NCI-H128 (cell line): ENCODE measurements around the gene KRT13.

ENCODE experiments used
- DNase-seq: peaks from one replicate; lab custom pipeline; 2025; ENCODE audit not compliant: unreplicated experiment; lab: John Stamatoyannopoulos, UW

The KRT13 gene

DNA sequence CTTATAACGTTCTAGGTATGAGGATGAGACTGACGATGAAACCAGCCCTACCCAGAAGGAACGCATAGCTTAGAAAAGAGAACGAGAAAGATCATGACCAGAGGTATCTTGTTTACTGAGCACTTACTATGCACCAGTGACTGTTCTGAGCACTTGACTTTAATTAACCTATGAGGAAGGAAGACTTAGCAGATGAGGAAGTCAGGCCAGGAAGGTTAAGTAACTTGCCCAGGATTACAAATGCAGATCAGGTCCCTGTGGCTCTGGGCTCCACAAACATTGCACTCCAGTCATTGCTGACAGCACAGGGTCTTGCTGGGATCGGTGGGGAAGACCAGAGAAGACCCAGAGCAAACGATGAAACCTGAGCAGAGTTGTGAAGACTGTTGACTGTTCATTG is 7.1 kb downstream of the KRT13 start:
- DNase-seq: no peak

DNA sequence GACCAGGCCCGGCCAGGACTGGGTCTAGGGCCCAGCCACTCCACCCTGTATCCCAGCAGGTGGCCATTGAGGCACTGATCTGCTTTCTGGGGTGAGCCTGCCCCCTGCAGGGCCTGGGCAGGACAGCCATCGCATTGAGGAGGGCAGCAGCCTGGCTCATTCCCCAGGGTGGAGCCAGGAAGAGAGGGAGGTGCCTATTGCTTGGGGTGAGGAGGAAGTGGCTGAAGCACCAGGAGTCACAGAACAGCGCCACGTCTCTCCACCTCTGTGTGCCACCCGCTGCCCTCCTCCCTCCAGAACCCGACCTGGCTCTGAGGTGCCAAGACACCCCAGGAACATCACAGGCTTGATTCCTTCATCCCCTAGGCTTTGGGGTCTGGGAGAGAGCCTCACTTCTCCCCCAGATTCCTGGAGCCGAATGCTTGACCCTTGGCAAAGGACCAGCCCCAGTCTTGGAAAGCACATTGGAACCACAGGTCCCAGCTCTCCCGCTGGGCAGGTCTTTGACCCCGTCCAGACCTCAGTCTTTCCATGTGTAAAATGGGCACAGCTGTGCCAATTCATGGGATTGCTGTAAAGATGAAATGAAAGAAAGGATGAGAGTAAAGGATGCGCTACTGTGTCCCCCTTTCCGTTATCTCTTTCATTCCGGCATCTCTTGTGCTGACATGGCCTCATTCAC is 8.5 kb downstream of the KRT13 start:
- DNase-seq: no peak

DNA sequence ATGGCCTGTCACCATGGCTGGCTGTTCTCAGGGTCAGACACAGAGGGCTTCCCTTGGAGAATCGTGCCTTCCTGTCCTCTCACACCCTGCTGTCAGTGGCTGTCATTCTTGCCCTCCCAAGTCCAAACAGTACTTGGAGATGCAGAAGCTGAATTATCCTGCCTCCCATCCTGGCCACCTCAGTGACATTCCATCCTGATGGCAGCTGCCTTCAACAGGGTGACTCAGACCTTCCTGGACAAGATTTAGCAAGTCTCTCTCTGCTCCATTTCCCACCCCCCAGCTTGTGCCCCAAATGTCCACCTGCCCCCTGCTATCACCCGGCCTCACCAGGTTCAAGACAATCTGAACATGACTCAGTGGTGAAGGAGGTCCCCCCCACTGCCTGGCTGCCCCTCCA is 10.9 kb downstream of the KRT13 start:
- DNase-seq: no peak

DNA sequence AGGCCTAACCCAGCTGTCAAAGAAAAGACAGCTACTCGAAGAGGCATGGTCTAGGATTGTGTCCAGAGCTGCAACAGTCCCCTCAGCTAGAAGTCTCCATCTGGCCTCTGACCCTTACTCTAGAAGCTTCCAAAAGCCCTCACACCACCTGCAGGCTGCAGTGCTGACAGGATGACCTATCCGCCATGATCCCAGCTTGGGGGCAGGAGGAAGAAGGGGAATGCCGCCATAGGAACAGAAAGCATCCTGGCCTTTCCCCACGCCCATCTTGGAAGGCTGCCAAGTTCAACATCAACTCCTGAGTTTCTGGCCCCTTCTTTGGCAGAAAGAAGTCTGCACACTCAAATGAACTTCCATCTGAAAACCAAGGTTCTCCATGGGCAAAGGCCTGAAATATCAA is 12.6 kb downstream of the KRT13 start:
- no peak for DNase-seq

DNA sequence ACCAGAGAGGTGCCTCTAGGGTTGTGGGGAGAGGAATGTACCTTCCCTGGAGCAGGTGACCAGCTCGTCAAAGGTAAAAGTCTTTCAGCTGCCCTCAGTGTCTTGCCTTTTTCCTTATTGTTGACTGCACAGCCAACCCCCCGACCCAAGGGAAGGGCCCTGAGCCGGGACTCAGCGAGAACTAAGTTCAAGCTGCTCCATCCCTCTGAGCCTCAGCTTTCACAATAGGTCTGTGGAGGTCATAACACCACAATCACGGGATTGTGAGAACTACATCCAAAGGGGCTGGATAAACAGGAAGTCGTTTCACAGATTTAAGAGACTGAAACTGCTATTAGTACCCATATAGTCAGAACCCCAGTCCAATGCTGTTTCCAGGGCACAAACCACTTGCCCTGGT is 13.1 kb downstream of the KRT13 start:
- no peak for DNase-seq

DNA sequence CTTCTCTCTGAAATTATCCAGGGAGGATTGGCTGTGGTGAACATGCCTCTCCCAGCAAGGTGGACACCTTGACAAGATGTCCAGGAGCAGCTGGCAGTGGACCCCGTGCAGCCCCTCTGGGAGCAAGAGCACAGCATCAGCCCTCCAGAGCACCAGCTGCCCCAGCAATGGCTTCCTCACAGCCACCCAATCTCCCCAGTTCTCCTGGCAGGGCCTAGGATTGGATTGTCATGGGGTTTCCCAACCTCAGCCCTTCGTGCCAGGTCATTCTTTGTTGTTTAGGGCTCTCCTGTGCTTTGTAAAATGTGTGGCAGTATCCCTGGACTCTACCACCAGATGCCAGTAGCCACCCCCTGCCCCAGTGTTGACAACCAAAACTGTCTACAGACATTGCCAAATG is 13.9 kb downstream of the KRT13 start:
- DNase-seq: no peak

DNA sequence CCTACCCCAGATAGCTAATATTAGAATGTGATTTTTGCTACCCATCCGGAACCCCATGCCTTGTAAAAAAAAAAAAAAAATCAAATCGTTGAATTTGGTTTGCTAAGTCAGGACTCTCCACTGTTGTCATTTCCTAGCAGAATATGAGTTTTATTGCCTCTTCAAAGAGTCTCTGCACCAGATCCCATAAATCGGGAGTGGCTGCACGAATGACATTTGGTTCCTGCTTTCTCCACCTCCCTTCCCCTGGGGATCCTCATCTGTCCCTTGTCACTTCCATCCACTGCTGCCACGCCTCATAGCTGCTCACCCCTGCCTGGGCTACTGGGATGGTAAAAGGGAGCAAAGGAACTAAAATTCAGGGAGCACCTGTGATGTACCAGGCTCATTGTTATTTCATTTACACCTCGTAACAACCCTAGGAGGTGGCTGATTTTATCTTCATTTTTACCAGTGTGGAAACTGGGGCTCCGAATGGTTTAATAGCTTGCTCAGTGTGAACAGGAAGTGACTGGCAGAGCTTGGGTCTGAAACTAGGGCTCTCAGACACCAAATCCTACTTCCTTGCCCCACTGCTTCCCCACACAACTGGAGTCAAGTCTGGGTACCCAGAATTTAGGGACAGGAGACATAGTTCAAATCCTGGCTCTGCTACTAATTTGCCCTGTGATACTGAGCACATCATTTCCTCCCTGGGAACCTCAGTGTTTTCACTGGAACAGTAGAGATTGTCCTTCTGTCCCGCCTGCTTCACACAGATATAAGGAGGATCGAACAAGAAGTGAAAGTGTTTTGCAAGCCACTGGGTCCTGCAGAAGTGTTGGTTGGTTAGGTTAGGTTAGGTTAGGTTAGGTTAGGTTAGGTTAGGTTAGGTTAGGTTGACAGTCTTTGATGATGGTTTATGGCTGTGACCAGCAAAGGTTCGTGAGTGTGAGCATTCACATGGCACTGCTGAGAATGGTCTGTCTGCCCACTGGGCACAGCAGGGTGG is 15.1 kb downstream of the KRT13 start:
- no peak for DNase-seq

DNA sequence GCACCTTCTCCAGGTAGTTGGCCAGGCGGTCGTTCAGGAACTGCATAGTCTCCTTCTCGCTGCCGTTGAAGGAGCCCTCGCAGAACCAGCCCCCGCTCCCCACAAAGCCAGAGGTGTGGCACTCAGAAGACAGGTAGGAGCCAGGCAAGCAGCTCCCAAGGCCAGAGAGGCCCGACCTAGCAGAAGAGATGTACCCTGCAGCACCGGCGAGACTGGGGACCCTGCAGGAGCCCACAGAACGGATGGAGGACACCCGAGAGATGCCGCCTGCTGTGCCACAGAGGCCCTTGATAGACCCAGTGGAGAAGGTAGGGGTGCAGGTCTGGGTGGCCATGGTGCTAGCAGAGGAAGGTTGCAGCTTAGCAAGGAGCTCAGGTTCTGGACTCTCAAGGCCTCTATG is 15.9 kb downstream of the KRT13 start, which contains the start of gene KRT36:
TSS of gene KRT36 (minus strand) at position 380 of the 400 bp plus-strand sequence. CDS start at position 334, 46 bp downstream.
- DNase-seq: no peak

DNA sequence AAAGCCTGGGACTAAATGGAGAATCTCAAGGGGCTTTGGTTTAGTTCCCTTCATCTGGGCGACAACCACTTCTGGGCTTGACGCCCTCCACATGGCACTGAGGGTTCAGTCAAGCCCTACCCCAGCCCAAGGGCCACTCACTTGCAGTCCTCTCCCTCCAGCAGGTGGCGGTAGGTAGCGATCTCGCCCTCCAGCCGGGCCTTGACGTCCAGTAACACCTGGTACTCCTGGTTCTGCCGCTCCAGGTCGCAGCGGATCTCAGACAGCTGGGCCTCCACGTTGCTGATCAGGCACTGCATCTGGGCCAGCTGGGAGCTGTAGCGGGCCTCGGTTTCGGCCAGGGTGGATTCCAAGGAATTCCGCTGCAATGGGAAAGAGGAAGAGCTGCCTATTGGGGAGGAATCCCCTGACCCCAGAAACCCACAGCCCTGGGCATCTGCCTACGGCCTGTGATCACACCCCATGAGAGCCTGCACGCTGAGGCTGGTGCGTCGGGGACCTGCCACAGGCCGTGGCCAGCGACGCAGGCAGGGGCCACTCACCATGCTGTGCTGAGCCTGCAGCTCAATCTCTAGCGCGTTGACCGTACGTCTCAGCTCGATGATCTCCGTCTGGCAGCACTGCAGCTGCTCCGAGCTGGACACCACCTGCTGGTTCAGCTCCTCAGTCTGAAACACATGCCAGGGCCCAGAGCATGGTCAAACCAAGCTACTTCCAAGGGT is 18.4 kb downstream of the KRT13 start:
- DNase-seq: no peak

DNA sequence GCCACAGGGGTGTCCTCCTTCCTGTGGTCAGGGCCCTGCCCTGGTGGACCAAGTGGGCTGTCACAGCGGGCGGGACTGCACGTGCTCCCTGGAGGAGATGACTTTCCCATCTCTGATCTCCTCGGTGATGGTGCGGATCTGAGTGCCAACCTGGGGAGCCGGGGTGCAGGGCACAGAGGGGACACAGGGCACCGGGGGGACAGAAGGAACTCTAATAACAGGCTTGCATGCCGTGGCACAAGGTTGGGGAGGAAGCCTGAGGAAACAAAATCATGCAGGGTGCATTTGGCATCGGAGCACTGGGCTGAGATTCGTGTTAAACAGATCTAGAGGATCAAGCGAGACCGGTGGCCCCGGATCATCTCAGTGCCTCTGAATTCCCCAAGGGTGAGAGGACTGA is 19.1 kb downstream of the KRT13 start:
- DNase-seq: no peak

DNA sequence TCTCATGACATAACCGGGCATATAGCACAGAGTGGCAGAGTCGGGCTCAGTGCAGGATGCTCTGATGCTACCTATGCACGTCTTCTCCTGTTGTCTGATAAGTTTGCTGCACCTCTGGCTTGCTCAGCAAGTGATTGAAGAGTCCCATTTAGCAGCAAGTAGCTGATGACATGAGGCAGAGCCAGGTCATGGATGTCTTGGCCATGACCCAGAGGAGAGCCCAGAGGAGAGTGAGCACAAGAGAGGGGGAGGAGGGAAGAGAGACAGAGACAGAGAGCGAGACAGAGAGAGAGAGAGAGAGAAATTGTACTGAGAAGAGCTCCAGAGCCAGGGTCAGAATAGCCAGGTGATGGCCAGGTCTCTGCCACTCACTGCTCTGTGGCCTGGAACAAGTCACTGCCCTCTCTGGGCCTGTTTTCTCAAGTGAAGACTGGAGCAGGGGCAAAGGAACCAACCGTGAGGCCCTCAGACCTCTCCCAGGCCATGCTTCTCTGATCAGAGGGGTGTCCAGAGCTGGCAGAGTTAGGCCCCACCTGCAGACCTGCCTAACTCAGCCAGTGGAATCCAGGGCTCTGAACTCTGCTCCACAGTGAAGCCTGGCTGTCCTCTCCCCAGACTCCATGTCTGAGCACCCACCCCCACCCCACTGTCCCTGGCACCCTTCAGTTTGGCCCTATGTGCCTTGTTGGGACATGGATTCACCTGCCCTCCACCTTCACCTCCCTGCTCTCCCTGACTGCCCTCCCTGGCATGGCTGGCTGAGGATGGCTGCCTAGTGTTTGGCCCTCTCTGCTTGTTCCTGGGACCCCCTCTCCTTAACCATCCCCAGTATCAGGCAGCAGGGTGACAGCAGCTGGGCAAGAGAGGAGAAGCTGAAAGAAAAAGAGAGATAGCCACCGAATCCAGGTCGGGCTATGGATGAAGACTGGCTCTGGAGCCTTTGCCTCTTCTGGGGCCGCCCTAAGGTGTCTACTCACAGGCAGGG is 20.2 kb downstream of the KRT13 start:
- no peak for DNase-seq

DNA sequence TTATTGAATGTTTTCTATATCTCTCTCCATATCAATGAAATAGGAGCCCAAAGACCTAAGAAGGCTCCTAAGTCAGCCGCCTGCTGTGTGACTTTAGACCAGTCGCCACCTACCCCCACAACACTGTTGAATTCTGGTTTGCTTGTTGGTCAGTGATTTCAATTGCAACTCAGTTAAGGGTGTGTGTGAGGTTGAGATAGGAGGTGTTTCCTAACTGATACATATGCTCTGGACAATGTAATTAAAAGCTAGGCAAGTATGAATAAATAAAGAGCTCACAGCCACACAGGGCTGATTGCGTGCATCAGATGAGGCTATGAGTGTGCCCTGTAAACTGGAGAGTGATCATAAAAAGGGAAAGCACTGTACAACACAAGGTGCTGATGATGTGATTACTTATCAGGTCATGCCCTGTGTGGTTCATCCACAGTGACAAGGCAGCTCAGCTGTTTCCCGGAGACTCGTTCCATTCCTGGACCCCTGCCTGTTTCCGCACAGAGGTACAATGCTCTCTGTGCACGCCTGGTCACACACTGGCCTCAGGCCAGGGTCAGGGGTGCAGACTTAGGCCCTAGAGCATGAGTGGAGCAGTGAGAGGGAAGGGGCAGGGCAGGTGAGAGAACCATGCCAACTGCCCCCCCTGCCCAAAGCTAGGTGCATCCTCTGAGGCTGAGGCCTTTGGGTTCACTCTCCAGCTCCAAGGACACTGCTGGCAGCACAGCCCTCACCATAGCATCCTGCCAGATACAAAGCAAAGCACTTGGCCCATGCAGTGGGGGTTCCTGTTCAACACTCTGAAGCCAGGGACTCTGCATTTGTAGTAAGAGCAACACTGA is 21.2 kb downstream of the KRT13 start:
- DNase-seq: no peak

DNA sequence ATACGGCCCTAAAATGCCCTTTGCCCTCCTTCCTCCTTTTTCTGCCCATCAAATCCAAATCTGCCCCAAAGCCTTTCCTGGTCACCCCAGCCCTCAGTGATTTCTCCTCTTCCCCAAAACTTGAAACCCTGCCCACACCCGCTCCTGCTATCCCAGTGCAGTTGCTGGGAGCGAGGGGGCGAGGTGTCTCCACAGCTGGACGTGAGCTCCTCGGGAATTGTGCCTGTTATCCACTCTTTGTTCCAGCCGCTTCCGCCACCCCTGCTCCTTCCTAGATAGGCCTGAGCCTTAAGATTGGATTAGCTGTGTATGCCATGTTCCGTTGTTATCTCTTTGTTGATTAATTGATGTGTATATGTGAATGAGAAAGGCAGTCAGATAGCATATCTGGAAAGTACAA is 21.9 kb downstream of the KRT13 start:
- no peak for DNase-seq

DNA sequence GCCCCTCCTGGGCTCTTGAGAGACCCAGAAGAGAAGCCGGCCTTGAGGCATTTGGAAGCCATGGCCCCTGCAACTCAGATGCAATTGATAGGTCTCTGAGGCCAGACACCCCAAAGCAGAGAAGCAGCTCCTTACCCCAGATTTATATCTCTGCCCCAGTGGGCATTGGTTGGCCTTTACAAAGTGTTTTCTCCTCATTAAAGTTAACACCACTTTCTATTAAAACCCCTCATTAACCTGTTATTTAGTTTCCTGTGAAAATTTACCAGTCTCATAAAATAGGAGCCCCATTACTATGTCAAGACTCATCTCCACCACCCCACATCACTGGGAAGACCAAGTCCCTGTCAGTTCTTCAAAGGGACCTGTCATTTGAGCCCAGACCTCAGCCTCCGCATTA is 24.4 kb downstream of the KRT13 start, which contains the start of gene KRT35:
TSS of gene KRT35 (minus strand) at position 116 of the 400 bp plus-strand sequence. CDS start at position 62, 54 bp downstream.
- no peak for DNase-seq

DNA sequence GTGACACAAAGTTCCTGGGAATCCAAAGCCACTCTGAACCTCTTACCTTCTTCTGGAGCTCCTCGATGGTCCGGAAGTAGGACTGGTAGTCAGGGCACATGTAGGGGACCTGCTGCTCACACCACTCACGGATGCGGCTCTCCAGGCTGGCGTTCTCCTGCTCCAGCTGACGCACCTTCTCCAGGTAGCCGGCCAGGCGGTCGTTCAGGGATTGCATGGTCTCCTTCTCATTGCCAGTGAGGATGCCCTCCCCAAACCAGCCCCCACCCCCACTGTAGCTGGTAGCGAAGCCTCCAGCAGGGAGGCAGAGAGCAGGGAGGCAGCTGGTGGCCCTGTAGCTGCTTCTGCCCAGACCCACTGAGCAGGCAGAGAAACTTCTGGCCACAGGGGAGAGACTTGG is 24.8 kb downstream of the KRT13 start:
- no peak for DNase-seq

DNA sequence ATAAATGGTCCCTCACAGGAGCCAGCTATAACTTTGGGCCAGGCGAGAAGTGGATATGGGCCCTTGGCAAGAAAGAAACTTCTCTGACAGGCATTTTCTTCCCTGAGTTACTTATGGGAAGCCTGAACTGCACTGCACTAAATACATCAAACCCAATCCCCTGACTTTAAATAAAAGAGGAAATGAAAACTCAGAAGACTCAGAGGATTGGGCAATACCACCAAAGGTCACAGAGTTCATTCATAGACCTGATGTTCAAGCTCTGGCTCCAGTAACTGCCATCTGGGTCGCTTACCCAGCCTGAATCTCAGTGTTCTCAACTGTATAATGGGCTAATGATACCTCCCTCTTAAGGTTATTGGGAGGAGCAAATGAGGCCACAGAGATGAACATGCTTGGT is 25.3 kb downstream of the KRT13 start:
- DNase-seq: no peak

DNA sequence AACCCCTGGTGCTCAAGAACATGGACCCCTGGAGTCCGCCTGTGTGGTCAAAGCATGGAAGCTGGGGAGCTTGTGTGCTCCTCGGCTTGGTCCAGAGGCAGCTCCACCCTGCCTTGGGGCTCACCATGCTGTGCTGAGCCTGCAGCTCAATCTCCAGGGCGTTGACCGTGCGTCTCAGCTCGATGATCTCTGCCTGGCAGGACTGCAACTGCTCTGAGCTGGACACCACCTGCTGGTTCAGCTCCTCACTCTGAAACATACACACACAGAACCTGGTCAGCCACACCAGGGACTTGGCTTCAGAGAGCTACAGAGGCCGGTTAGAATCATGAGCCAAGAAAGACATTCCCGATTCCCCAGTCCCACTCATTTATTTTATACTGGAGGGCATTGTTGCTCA is 27.2 kb downstream of the KRT13 start:
- DNase-seq: no peak

DNA sequence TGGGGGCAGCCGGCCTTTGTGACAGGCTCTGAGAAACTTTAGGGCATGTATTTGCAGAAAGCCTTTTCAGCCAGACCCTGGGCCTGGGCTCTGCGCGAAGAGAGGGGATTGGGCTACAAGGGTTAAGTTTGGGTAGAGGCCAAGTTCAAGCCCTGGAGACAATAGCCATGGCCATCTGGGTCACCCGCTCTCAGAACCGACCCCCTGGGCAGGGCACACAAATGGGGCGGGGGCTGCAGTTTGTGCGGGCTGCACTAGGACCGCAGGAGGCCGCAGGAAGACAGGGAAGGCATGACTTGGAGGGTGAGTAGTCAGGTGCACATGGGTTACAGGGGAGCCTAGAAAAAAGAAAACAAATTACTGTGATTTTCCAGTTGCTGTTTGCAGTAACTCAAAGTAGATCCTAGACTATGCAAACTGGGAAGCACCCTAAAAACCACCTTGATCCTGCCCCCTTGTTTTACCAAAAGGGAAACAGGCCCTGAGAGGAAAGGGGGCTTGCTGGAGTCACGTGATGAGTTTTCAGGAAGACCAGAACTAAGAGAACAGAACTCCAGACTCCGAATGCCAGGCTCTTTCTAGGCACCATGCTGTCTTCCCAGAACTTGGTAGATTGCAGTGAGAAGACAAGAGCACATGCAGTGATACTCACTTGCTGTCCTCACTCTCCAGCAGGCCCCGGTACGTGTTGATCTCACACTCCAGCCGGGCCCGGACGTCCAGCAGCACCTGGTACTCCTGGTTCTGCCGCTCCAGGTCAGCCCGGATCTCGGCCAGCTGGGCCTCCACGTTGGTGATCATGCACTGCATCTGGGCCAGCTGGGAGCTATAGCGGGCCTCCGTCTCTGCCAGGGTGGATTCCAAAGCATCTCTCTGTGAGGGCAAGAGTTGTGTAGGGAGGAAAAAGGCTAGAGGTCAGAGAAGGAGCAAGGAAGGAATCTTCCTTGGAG is 28.3 kb downstream of the KRT13 start:
- no peak for DNase-seq
